Progenitor cell of endocrine pancreas (in vitro differentiated cells): ENCODE data around the gene RAB25. TPM values are rescaled to one million over a fixed set of nuclear protein-coding genes. Genes with fewer than 3 reads are reported as not detected.

Experiments
- DNase-seq: peaks from one replicate; pipeline ENCODE4 v3.0.0; 2021; ENCODE audit warnings: low spot score; ENCODE audit not compliant: unreplicated experiment
- H3K27ac Mint-ChIP-seq: 2 replicates; pipeline ENCODE4 v1.8.0; 2021; ENCODE audit warnings: mild to moderate bottlenecking, moderate library complexity, mixed read lengths
- H3K27me3 Mint-ChIP-seq: 2 replicates; pipeline ENCODE4 v1.8.0; 2021; ENCODE audit warnings: mixed read lengths
- H3K36me3 Mint-ChIP-seq: 2 replicates; pipeline ENCODE4 v1.8.0; 2022; ENCODE audit warnings: mixed read lengths; ENCODE audit not compliant: insufficient read depth
- H3K4me1 Mint-ChIP-seq: 2 replicates; pipeline ENCODE4 v1.8.0; 2021; ENCODE audit warnings: low read depth, mixed read lengths
- H3K4me3 Mint-ChIP-seq: 2 replicates; pipeline ENCODE4 v1.8.0; 2021; ENCODE audit warnings: low read depth, mild to moderate bottlenecking, moderate library complexity, mixed read lengths
- H3K9me3 Mint-ChIP-seq: 2 replicates; pipeline ENCODE4 v1.8.0; 2021; ENCODE audit warnings: low read depth, mixed read lengths
- total RNA-seq: library from RNA; stranded (reverse); gene quantifications from 2 replicates; pipeline ENCODE4 v1.2.1, GENCODE V29; 2021
- TF ChIP-seq, protein P1 (sequence below): fragments of 200-600 bp; sonication (generic); IDR thresholded peaks from one replicate; pipeline ENCODE4 v1.5.0; 2021; ENCODE audit warnings: antibody characterized with exemption, mild to moderate bottlenecking; ENCODE audit not compliant: unreplicated experiment

RAB25 gene
- total RNA-seq, 1 donor from 2014 or later = 93.8 TPM

- TF ChIP-seq, protein P1, sequence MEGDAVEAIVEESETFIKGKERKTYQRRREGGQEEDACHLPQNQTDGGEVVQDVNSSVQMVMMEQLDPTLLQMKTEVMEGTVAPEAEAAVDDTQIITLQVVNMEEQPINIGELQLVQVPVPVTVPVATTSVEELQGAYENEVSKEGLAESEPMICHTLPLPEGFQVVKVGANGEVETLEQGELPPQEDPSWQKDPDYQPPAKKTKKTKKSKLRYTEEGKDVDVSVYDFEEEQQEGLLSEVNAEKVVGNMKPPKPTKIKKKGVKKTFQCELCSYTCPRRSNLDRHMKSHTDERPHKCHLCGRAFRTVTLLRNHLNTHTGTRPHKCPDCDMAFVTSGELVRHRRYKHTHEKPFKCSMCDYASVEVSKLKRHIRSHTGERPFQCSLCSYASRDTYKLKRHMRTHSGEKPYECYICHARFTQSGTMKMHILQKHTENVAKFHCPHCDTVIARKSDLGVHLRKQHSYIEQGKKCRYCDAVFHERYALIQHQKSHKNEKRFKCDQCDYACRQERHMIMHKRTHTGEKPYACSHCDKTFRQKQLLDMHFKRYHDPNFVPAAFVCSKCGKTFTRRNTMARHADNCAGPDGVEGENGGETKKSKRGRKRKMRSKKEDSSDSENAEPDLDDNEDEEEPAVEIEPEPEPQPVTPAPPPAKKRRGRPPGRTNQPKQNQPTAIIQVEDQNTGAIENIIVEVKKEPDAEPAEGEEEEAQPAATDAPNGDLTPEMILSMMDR = no peak
- no peak for DNase-seq
- Mint-ChIP-seq H3K4me3 (no peak overlapping the region), H3K9me3 (no peaks in the 10 kb centered on the region), H3K27me3 (no peaks in the 10 kb centered on the region), H3K36me3 (peaks cover 2% of the 10 kb centered on the region), H3K27ac (peak overlapping the region; percentile 82), H3K4me1 (peaks cover 43% of the 10 kb centered on the region)
Observed at GRCh38 chr1:156104065-156104810, 43.3 kb downstream of the RAB25 start.

DNA sequence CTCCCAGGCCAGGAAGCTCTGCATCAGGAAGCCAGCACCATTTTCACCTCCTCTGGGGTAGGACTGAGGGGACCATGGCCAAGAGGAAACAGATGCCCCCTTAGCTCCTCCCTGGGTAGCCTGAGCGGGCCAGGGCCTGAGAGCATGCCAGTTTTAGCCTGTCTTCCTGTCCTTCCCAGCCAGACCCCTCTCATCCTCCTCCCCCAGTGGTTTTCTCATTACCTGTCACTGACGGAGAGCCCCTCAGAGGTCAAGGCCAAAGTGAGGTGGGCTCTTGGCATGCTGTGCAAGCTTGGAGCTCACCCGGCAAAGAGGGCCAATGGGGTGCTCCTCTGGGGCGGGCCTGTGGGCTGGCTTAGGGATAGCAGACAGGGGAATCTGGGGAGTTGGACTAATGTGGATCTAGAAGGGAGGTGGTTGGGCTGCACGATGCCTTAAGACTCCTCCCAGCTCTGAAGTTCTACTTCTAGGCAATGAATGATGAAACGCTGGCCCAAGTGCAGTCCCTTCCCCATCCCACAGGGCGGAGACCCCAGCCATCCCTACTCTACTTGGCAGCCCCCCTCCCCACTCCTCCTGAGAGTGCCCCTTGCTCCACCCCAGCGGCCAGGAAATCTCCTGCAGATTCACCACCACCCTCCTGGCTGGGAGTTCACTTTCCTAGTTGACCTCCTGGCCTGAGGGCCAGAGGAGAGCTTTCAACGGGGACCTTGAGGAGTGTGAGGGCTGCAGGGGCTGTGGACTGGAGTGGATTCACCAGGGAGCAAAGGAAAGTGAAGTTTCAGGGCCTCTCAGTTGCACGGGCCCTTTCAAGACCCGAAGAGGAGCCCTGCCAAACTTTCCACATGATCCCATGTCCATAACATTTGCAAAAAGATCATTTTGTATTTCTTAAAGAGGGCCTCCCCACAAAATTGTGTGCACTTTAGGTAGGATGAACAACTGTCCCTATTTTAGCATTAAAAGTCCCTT lies 44.2 kb downstream of the RAB25 start:
- Mint-ChIP-seq H3K9me3 (no peaks in the 10 kb centered on the region), H3K4me3 (peak overlapping the region; percentile 52), H3K4me1 (peaks cover 43% of the 10 kb centered on the region), H3K36me3 (peaks cover 4% of the 10 kb centered on the region), H3K27me3 (no peaks in the 10 kb centered on the region), H3K27ac (peak overlapping the region; percentile 94)
- no peak for DNase-seq
- TF ChIP-seq, protein P1 = no peak

GRCh38 chr1:156106624-156107488 lies 45.9 kb downstream of the RAB25 start:
- Mint-ChIP-seq H3K4me3 (peak overlapping the region; percentile 17), H3K4me1 (peaks cover 35% of the 10 kb centered on the region), H3K27me3 (no peaks in the 10 kb centered on the region), H3K27ac (peak overlapping the region; percentile 92), H3K9me3 (no peaks in the 10 kb centered on the region), H3K36me3 (peaks cover 4% of the 10 kb centered on the region)
- DNase-seq = no peak
- TF ChIP-seq, protein P1 = no peak

DNA sequence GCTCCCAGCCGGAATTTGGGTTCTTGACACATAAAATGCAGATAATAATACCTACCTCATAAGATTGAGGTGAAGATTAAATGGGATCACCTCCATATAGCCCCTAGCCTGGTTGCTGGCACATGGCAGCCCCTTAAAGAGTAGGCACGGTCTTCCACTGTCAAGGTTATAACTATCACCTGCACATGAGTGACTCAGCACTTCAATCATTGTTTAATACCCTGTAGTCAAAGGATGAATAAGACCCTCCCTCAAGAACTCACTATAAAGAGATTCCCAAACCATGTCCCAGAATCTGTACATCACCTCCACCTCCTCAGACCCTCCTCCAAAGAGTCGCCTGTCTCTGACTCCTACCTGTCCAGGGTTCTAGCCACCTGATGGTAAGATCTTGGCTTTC lies 47.1 kb downstream of the RAB25 start:
- H3K27me3 Mint-ChIP-seq = no peaks in the 10 kb centered on the region

More for the DNA sequence above, 47.1 kb downstream of the RAB25 start:
- peaks cover 4% of the 10 kb centered on the region for H3K36me3 Mint-ChIP-seq
- no peaks in the 10 kb centered on the region for H3K9me3 Mint-ChIP-seq
- H3K4me1 Mint-ChIP-seq = peaks cover 32% of the 10 kb centered on the region
- H3K27ac Mint-ChIP-seq = no peak overlapping the region
- TF ChIP-seq, protein P1 = no peak
- DNase-seq = no peak
- H3K4me3 Mint-ChIP-seq = no peak overlapping the region
